Activated T-helper 1 cell treated with anti-CD3 and anti-CD28 coated beads, Interleukin-12 subunit alpha, Interleukin-12 subunit beta, Interleukin-2, Interleukin-4 antibody, amounts not matched to agents 30 ng/mL and 10 ng/mL and 1 ng/mL, durations not matched to agents 14 hours and 24 hours and 36 hours (primary cell): ENCODE data around the gene EPHB1. TPM values are rescaled to one million over a fixed set of nuclear protein-coding genes. Genes with fewer than 3 reads are reported as not detected.

Experiments used
- DNase-seq: peaks from one replicate; pipeline ENCODE4 v3.0.0; 2021; ENCODE audit warnings: low spot score
- H3K27ac Mint-ChIP-seq: one replicate; pipeline ENCODE4 v1.8.0; 2021; ENCODE audit warnings: mild to moderate bottlenecking, mixed read lengths
- H3K27me3 Mint-ChIP-seq: one replicate; pipeline ENCODE4 v1.8.0; 2022; ENCODE audit warnings: mild to moderate bottlenecking, moderate library complexity, mixed read lengths; ENCODE audit not compliant: insufficient read depth
- H3K36me3 Mint-ChIP-seq: one replicate; pipeline ENCODE4 v1.8.0; 2021; ENCODE audit warnings: low read depth, mixed read lengths
- H3K4me1 Mint-ChIP-seq: one replicate; pipeline ENCODE4 v1.8.0; 2021; ENCODE audit warnings: low read depth, mixed read lengths
- H3K4me3 Mint-ChIP-seq: one replicate; pipeline ENCODE4 v1.8.0; 2021; ENCODE audit warnings: mild to moderate bottlenecking, moderate library complexity, mixed read lengths
- H3K9me3 Mint-ChIP-seq: one replicate; pipeline ENCODE4 v1.8.0; 2021; ENCODE audit warnings: mixed read lengths
- intact Hi-C: fragments of 100-400 bp; cut with micrococcal nuclease; formaldehyde crosslinking; loops from one replicate; pipeline ENCODE4 v1.15.1; 2024
- total RNA-seq: library from RNA; stranded (reverse); gene quantifications from 2 replicates; pipeline ENCODE4 v1.2.3, GENCODE V29; 2022

The EPHB1 gene
- total RNA-seq, 1 donor from 2014 or later = 5.2 TPM

DNA sequence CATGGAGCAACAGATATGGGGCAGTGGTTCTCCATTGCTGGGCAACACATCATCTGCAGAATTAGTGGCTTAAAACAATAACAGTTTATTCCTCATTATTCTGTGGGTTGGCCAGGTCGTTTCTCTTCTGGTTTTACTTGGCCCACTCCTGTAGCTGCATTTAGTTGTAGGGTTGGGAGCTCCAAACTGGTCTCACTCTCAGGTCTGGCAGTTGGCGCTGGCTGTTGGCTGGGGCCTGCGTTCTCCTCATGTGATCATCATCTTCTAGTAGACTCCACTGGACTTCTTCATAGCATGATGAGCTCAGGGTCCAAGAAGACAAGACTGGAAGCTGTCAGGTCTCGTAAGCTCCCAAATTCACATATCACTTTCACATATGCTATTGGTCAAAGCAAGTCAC lies 91.9 kb downstream of the EPHB1 start:
- H3K9me3 Mint-ChIP-seq = no peaks in the 10 kb centered on the region
- H3K27ac Mint-ChIP-seq = no peak overlapping the region
- peaks cover 14% of the 10 kb centered on the region for H3K4me1 Mint-ChIP-seq
- no peaks in the 10 kb centered on the region for H3K36me3 Mint-ChIP-seq
- intact Hi-C loops = no loop called here
- DNase-seq = no peak
- H3K4me3 Mint-ChIP-seq = no peak overlapping the region
- H3K27me3 Mint-ChIP-seq = peaks cover 14% of the 10 kb centered on the region

DNA sequence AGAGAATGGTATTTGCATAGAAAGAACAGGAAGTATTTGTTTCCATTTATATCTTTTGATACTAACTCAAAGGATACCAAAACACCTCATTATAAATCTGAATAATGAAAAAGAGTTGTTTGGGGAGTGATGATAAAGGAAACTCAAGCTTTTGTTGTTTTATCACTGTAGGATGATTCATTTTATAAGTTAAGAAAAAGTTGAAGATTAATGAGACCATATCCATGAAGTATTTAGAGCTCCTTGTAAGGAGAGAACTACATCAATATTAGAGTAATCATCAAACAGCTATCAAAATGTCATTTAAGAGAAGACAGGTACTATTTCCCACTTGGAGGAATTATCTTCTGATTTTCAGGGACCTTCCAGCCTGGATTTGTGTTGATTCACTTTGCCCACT lies 92.5 kb downstream of the EPHB1 start:
- peaks cover 14% of the 10 kb centered on the region for H3K4me1 Mint-ChIP-seq

DNA sequence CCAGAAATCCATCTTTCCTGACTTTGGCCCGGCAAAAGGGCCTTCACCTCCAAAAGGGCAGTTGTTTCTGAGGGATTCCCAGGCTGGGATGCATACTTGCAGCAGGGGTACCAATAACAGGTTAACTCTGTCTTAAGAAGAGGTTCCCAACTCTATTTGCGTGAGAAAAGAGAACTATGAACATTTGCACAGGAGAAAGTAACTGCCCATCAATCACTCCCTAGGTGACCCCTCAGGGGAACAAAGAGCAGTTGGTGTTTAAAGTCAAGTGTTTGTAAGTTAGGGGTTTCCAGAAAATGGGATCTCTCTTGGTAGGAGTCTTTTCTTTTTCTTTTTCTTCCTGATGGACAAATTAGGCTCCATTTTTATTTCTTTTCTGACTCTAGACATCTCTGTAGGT lies 97.3 kb downstream of the EPHB1 start:
- Mint-ChIP-seq H3K27me3 (peaks cover 14% of the 10 kb centered on the region), H3K4me3 (no peak overlapping the region)

More for the DNA sequence above, 92.5 kb downstream of the EPHB1 start:
- Mint-ChIP-seq H3K27me3 (peaks cover 14% of the 10 kb centered on the region), H3K27ac (no peak overlapping the region), H3K4me3 (no peak overlapping the region), H3K9me3 (no peaks in the 10 kb centered on the region), H3K36me3 (no peaks in the 10 kb centered on the region)
- DNase-seq = no peak
- intact Hi-C loops = no loop called here

DNA sequence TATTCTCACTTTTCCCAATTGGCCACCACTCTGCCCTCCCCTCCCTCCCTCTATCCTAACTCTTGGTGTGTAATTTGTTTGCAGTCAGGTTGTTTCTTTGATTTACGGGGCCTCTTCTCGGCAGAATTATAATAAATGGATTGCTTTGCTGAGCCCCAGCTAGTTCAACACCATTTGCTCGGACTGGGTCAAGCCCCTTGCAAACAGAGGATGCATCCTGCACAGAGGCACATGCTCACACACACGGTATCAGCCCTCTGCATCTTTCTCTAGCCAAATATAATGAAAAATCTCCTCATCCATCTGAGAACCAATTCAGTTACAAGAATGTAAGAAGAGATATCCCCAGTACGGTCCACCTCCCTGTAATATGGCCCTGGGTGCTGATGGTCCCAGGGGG lies 97.7 kb downstream of the EPHB1 start:
- Mint-ChIP-seq H3K4me3 (no peak overlapping the region), H3K9me3 (no peaks in the 10 kb centered on the region), H3K36me3 (no peaks in the 10 kb centered on the region), H3K27me3 (peaks cover 14% of the 10 kb centered on the region), H3K27ac (no peak overlapping the region), H3K4me1 (no peaks in the 10 kb centered on the region)
- intact Hi-C loops = no loop called here
- DNase-seq = no peak

More for the DNA sequence above, 97.3 kb downstream of the EPHB1 start:
- Mint-ChIP-seq H3K9me3 (no peaks in the 10 kb centered on the region), H3K4me1 (no peaks in the 10 kb centered on the region), H3K27ac (no peak overlapping the region), H3K36me3 (no peaks in the 10 kb centered on the region)
- DNase-seq = no peak
- intact Hi-C loops = no loop called here

DNA sequence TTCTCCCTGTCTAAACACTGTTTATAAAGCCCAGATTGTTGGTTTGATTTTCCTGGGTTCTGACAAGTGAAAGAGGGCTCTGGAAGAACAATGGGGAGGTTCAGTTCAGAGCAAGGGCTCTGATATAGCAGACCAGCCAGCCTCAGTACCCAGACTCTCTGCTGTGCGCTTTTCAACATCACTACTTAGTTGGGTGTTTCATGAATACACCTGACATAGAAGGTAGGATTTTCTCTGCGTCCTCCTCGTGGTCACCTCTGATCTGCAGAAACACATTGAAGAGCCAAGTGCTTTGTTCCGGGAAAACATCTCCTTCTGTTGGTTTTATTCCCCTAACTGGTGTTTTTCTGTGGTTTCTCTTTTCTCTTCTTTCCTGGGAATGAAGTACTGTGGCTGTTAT lies 99.5 kb downstream of the EPHB1 start:
- peaks cover 17% of the 10 kb centered on the region for H3K27me3 Mint-ChIP-seq
- H3K9me3 Mint-ChIP-seq = no peaks in the 10 kb centered on the region
- intact Hi-C loops = no loop called here
- no peaks in the 10 kb centered on the region for H3K36me3 Mint-ChIP-seq
- no peak overlapping the region for H3K4me3 Mint-ChIP-seq
- no peak overlapping the region for H3K27ac Mint-ChIP-seq
- no peak for DNase-seq
- no peaks in the 10 kb centered on the region for H3K4me1 Mint-ChIP-seq

DNA sequence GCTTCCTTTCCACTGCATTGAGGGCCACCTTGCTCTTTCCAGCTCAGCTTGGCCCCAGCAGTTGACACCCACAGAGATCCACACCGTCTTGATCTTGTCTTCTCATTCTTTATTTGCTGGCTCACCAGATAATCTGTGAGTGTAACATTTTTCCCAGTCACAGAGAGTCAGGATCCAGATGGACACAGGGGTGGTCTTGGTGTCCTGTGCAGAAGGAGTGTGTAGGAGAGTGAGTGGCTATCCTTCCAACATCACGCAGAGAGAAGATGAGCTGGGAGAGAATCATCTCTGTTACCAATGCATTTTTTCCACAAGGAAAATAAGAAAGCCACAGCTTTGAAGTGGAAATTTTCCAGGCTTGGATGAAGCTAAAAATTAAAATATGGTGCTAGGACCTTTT lies 100.1 kb downstream of the EPHB1 start:
- intact Hi-C loops = no loop called here
- Mint-ChIP-seq H3K4me3 (no peak overlapping the region), H3K27ac (no peak overlapping the region), H3K27me3 (peaks cover 17% of the 10 kb centered on the region), H3K4me1 (no peaks in the 10 kb centered on the region), H3K36me3 (no peaks in the 10 kb centered on the region), H3K9me3 (no peaks in the 10 kb centered on the region)
- no peak for DNase-seq

DNA sequence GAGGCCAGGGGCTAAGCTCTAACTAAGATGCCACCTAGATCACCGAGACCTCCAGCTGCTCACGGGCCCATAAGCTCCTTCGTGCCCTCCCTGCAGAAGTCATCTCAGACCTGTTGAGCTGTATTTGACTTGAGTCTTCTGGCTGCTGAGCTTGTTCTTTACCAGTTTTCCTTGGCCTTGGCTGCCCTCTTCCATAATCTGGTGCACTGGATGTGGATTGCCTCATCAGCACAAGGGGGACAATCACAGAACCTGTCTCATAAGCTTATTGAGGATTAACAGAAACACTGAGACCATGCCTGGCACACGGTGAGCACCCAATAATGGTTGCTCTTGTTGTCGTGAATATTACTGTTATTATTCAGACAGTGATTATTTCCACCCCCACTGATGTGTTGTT lies 101.1 kb downstream of the EPHB1 start:
- Mint-ChIP-seq H3K4me1 (no peaks in the 10 kb centered on the region), H3K4me3 (no peak overlapping the region), H3K27me3 (peaks cover 19% of the 10 kb centered on the region), H3K9me3 (no peaks in the 10 kb centered on the region), H3K36me3 (no peaks in the 10 kb centered on the region), H3K27ac (no peak overlapping the region)
- intact Hi-C loops = no loop called here
- DNase-seq = no peak

DNA sequence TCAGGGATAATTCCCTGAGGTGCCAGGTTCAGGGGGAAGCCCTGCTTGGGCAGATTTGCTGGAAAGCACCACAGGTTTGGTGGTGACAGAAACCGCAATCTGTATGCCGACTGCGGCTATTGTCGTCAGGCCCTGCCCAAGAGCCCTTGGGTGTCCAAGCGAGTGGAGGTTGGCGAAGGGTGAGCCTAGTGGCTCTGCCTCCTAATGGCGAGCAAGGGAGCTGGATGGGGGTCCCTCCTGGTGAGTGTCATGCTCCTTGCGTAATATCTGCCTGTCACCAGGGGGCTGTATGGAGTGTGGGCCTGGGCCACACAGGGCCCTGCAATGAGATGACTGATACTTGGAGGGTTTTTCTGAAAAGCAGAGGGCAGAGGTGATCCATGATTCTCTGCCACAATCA lies 101.6 kb downstream of the EPHB1 start:
- no peak for DNase-seq
- Mint-ChIP-seq H3K4me3 (no peak overlapping the region), H3K27ac (no peak overlapping the region), H3K36me3 (no peaks in the 10 kb centered on the region), H3K27me3 (peaks cover 19% of the 10 kb centered on the region), H3K9me3 (no peaks in the 10 kb centered on the region), H3K4me1 (no peaks in the 10 kb centered on the region)
- intact Hi-C loops = no loop called here

DNA sequence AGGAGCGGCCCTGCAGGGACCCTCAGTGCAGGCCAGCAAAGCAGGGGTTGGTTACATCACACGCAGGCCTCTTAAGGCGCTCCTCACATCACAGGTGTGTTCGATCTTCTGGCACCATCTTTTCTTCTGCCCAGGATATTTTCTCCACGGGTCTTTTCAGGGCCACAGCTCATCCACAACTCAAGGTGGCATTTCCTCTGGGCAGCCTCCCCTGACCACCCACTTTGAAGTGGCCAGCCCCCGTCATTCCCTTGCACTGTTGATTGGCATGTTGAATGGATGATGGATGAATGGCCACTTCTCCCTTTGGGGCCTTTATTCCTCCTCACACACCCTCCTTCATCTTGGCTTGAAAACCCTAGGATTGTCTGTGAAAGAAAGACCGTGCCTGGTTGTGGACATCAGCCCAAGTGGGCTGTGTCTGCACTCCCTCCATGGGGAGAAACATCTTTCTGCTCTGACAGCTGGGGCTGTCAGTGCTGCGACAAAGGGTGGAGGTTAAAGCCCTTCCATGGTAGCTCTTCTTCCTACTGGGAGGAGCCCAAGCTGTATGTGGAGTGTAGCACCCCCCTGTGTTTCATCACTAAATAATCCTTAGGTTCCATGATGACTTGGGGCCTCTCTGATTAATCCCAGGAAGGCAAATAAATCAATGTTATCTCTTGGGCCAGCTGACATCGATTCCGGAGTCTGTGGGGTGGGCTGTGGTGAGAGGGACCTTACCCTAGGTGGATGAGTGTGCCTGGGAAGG lies 102.5 kb downstream of the EPHB1 start:
- Mint-ChIP-seq H3K27me3 (peaks cover 24% of the 10 kb centered on the region), H3K4me3 (no peak overlapping the region), H3K36me3 (no peaks in the 10 kb centered on the region), H3K9me3 (no peaks in the 10 kb centered on the region), H3K27ac (no peak overlapping the region), H3K4me1 (no peaks in the 10 kb centered on the region)
- DNase-seq = no peak
- intact Hi-C loops = no loop called here

DNA sequence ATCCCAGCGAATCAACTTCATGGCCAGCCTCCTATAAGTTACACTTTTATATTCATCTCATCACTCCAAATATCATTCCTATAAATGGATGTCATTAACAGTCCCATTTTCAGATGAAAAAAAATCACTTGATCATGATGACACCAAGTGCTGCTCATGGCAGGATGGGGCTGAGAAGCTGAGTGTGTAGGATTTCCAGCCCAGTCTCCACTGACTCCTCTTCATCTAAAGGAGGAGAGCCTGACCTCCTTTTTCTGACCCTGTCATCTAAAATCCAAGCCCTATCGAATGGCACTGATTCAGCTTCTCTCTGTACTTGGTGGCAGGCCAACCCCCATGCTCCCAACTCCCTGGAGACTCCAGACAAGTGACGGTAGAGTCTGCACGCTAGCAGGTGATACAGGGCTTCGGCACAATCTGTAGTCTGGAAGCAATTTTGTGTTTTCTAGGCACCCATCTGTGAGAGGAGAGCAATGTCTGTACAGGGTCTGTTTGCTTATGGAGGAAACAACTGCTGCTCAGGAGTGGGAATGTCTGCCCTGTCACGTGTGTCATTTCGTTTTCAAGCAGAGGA lies 103.2 kb downstream of the EPHB1 start:
- Mint-ChIP-seq H3K9me3 (no peaks in the 10 kb centered on the region), H3K27ac (no peak overlapping the region), H3K27me3 (peaks cover 24% of the 10 kb centered on the region), H3K36me3 (no peaks in the 10 kb centered on the region), H3K4me1 (no peaks in the 10 kb centered on the region), H3K4me3 (no peak overlapping the region)
- intact Hi-C loops = no loop called here
- DNase-seq = no peak

DNA sequence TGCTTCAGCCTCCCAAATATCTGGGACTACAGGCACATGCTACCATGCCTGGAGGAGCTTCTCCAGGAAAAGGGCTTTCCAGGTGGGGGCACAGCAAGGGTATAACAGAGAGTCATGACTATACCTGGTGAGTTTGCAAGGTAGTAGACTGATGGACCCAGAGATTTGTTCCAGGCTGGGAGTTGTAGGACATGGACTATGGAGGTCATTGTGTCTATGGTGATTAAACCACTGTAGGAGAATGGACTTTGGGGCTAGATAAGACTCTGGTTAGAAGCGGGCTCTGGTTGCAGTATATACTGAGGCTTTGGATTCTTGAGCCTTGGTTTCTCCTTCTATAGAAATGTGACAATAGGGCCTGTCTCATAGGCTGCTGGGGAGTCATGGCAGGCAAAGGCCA lies 104.7 kb downstream of the EPHB1 start:
- DNase-seq = no peak
- Mint-ChIP-seq H3K27ac (no peak overlapping the region), H3K4me1 (peaks cover 12% of the 10 kb centered on the region), H3K36me3 (no peaks in the 10 kb centered on the region), H3K27me3 (peaks cover 26% of the 10 kb centered on the region), H3K4me3 (no peak overlapping the region), H3K9me3 (no peaks in the 10 kb centered on the region)
- intact Hi-C loops = loop anchor here (10.0 kb wide), 1 partner anchor 1295 kb away; the partner anchor contains the start of gene MSL2

DNA sequence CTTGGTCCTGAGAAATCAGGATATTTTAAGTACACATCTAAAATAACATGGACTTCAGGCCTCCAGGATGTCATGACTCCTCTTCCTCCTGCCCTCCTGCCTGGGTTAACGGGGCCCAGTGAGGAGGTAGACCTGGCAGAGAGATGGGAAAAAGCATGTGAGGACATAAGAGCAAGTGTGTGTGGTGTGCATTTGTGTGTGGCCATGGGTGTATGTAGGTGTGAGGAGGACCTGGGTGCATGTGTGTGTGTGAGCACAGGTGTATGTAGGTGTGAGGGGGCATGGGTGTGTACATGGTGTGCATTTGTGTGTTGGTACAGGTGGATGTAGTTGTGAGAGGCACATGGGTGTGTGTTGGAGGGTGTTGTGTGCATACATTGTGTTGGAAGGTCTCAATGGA lies 105.4 kb downstream of the EPHB1 start:
- no peak for DNase-seq
- no peak overlapping the region for H3K4me3 Mint-ChIP-seq
- H3K36me3 Mint-ChIP-seq = no peaks in the 10 kb centered on the region
- intact Hi-C loops = loop anchor here (10.0 kb wide), 1 partner anchor 1294 kb away; the partner anchor contains the start of gene MSL2
- H3K9me3 Mint-ChIP-seq = no peaks in the 10 kb centered on the region
- peaks cover 14% of the 10 kb centered on the region for H3K4me1 Mint-ChIP-seq
- peaks cover 25% of the 10 kb centered on the region for H3K27me3 Mint-ChIP-seq
- H3K27ac Mint-ChIP-seq = no peak overlapping the region

DNA sequence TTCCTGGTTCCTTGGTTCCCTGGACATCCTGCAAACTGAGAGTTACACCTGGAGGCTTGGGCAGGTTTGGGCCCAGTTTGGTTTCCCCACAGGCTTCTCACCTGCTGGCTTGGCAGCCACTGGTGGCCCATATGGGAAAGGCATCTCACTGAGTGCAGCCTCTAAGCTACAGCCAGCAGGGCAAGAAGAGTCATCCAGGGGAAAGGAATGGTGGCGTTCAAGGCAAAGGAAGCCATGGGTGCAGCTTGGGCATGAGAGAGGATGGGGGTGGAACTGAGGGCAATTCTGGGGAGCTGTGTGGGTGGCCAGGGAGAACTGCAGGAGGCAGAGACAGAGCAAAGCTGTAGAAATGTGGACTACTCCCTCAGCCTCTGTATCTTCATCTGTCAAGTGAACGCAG lies 106.4 kb downstream of the EPHB1 start:
- intact Hi-C loops = loop anchor here (10.0 kb wide), 1 partner anchor 1293 kb away; the partner anchor contains the start of gene MSL2
- DNase-seq = no peak
- H3K4me1 Mint-ChIP-seq = peaks cover 14% of the 10 kb centered on the region
- peaks cover 28% of the 10 kb centered on the region for H3K27me3 Mint-ChIP-seq
- no peak overlapping the region for H3K4me3 Mint-ChIP-seq
- H3K9me3 Mint-ChIP-seq = no peaks in the 10 kb centered on the region
- no peaks in the 10 kb centered on the region for H3K36me3 Mint-ChIP-seq
- H3K27ac Mint-ChIP-seq = no peak overlapping the region
